ENCODE results near the gene RETREG1.

Gene RETREG1

GRCh38 chr5:16579142-16579847 is 37.5 kb downstream of the RETREG1 start:
- no peak for DNase-seq

GRCh38 chr5:16578474-16578883 is 38.3 kb downstream of the RETREG1 start:
- no peak for DNase-seq

GRCh38 chr5:16577677-16578076 is 39.1 kb downstream of the RETREG1 start:
- DNase-seq: peak; percentile 28

- no peak for DNase-seq
Measured at GRCh38 chr5:16574789-16575721, 41.7 kb downstream of the RETREG1 start.

- no peak for DNase-seq
Measured at GRCh38 chr5:16573401-16573800, 43.4 kb downstream of the RETREG1 start.

GRCh38 chr5:16572289-16573015 is 44.3 kb downstream of the RETREG1 start:
- no peak for DNase-seq

GRCh38 chr5:16571016-16571415 is 45.8 kb downstream of the RETREG1 start:
- DNase-seq: no peak

- DNase-seq: no peak
Measured at GRCh38 chr5:16570121-16570815, 46.5 kb downstream of the RETREG1 start.

- no peak for DNase-seq
Measured at GRCh38 chr5:16568875-16569580, 47.8 kb downstream of the RETREG1 start.

GRCh38 chr5:16567365-16567764 is 49.4 kb downstream of the RETREG1 start:
- no peak for DNase-seq

GRCh38 chr5:16565118-16565517 is 51.7 kb downstream of the RETREG1 start:
- DNase-seq: no peak

GRCh38 chr5:16564248-16564867 is 52.4 kb downstream of the RETREG1 start:
- DNase-seq: no peak

- no peak for DNase-seq
Measured at GRCh38 chr5:16563686-16564085, 53.1 kb downstream of the RETREG1 start.

- DNase-seq: no peak
Measured at GRCh38 chr5:16561660-16562059, 55.1 kb downstream of the RETREG1 start.

GRCh38 chr5:16559702-16560101 is 57.1 kb downstream of the RETREG1 start:
- no peak for DNase-seq

GRCh38 chr5:16558984-16559629 is 57.7 kb downstream of the RETREG1 start:
- no peak for DNase-seq

- no peak for DNase-seq
Measured at GRCh38 chr5:16557477-16557876, 59.3 kb downstream of the RETREG1 start.

GRCh38 chr5:16554110-16554509 is 62.7 kb downstream of the RETREG1 start:
- DNase-seq: no peak

GRCh38 chr5:16552666-16553343 is 64.0 kb downstream of the RETREG1 start:
- DNase-seq: peak; percentile 45

- DNase-seq: no peak
Measured at GRCh38 chr5:16551628-16552027, 65.2 kb downstream of the RETREG1 start.
